GM23248 (cell line): ENCODE data around the gene UBAC2. TPM values are rescaled to one million over a fixed set of nuclear protein-coding genes. Genes with fewer than 3 reads are reported as not detected.

Experiments
- DNase-seq: peaks from one replicate; pipeline ENCODE4 v3.0.0-alpha.2; 2015
- H2AFZ ChIP-seq: fragments of 200-600 bp; sonication (generic); 2 replicates; pipeline ENCODE4 v1.6.1; 2016; ENCODE audit warnings: antibody characterized with exemption
- H3F3A ChIP-seq: fragments of 200-600 bp; sonication (generic); 2 replicates; pipeline ENCODE4 v1.6.1; 2016; ENCODE audit warnings: mild to moderate bottlenecking, antibody characterized with exemption, mixed run types; ENCODE audit not compliant: insufficient read depth
- H3K27ac ChIP-seq: fragments of 200-600 bp; sonication (generic); 2 replicates; pipeline ENCODE4 v1.5.1; 2016; ENCODE audit warnings: mild to moderate bottlenecking
- H3K27me3 ChIP-seq: fragments of 200-600 bp; sonication (generic); replicated peaks from 2 replicates; pipeline ENCODE4 v1.6.1; 2016; ENCODE audit warnings: mild to moderate bottlenecking; ENCODE audit not compliant: insufficient read depth
- H3K36me3 ChIP-seq: fragments of 200-600 bp; sonication (generic); 2 replicates; pipeline ENCODE4 v1.6.1; 2016; ENCODE audit warnings: low read depth, mild to moderate bottlenecking
- H3K4me1 ChIP-seq: fragments of 200-600 bp; sonication (generic); 2 replicates; pipeline ENCODE4 v1.6.1; 2016; ENCODE audit warnings: mild to moderate bottlenecking; ENCODE audit not compliant: insufficient read depth
- H3K4me2 ChIP-seq: fragments of 200-600 bp; sonication (generic); one replicate; pipeline ENCODE4 v1.6.1; 2016; ENCODE audit warnings: mild to moderate bottlenecking; ENCODE audit not compliant: unreplicated experiment
- H3K4me3 ChIP-seq: fragments of 200-600 bp; sonication (generic); 2 replicates; pipeline ENCODE4 v1.5.1; 2016; ENCODE audit warnings: mild to moderate bottlenecking
- H3K79me2 ChIP-seq: fragments of 200-600 bp; sonication (generic); 2 replicates; pipeline ENCODE4 v1.6.1; 2016; ENCODE audit warnings: mild to moderate bottlenecking; ENCODE audit not compliant: insufficient read depth
- H3K9ac ChIP-seq: fragments of 200-600 bp; sonication (generic); 2 replicates; pipeline ENCODE4 v1.6.1; 2016; ENCODE audit warnings: mild to moderate bottlenecking
- H3K9me2 ChIP-seq: fragments of 200-600 bp; sonication (generic); 2 replicates; pipeline ENCODE4 v1.6.1; 2016; ENCODE audit warnings: mixed run types, mild to moderate bottlenecking, moderate library complexity; ENCODE audit not compliant: insufficient read depth
- H3K9me3 ChIP-seq: fragments of 200-600 bp; sonication (generic); one replicate; pipeline ENCODE4 v1.6.1; 2017; ENCODE audit warnings: low read depth
- H4K20me1 ChIP-seq: fragments of 200-600 bp; sonication (generic); 2 replicates; pipeline ENCODE4 v1.6.0; 2016; ENCODE audit not compliant: insufficient read depth
- EZH2 ChIP-seq: fragments of 200-600 bp; sonication (generic); IDR thresholded peaks from 2 replicates; pipeline ENCODE4 v1.6.1; 2018; ENCODE audit warnings: antibody characterized with exemption, mild to moderate bottlenecking; ENCODE audit not compliant: insufficient read depth, poor library complexity, severe bottlenecking
- EZH2phosphoT487 ChIP-seq: fragments of 200-600 bp; sonication (generic); IDR thresholded peaks from 2 replicates; pipeline ENCODE4 v1.6.1; 2018; ENCODE audit warnings: antibody characterized with exemption, moderate library complexity, mild to moderate bottlenecking, low read depth; ENCODE audit not compliant: insufficient read depth
- WGBS, 2 experiments: methylation state at CpG; one replicate each; pipeline ENCODE4 v1.1.6; 2015 to 2017; ENCODE audit warnings: low lambda C conversion rate in 2 of 2, low coverage in 1 of 2; ENCODE audit errors: missing lambda C conversion rate in 2 of 2; 5-methylcytosine and 5-hydroxymethylcytosine counted together
- in situ Hi-C: fragments of 300-500 bp; cut with MboI; formaldehyde crosslinking; loops from 2 replicates; pipeline ENCODE4 v1.15.0; 2020
- polyA plus RNA-seq: library from polyadenylated mRNA; unstranded; fragments of >200 nt; fragmentation: Nextera tagmentation; extraction: Ambion mirVana; gene quantifications from 2 replicates; pipeline ENCODE4 v1.2.1, GENCODE V29; 2016
- total RNA-seq: library from RNA; depleted of rRNA; stranded (reverse); fragments of >200 nt; shearing (Covaris generic); gene quantifications from 2 replicates; pipeline ENCODE4 v1.2.3, GENCODE V29; 2014

UBAC2 gene
- total and polyA plus RNA-seq, 2 experiments from 2014 or later, result 66.1 to 95.9 TPM

GRCh38 chr13:99220199-99220935 is 19.7 kb downstream of the UBAC2 start:
- H2AFZ ChIP-seq, result no peak overlapping the region
- H3K36me3 ChIP-seq, result 0 out of 2 replicates have a peak, but pooled peaks cover 6% of the 10 kb centered on the region
- H3K4me1 ChIP-seq, result no peaks in the 10 kb centered on the region
- no peaks in the 10 kb centered on the region for H3F3A ChIP-seq
- H3K4me3 ChIP-seq, result no peak overlapping the region
- H3K9me2 ChIP-seq, result no peaks in the 10 kb centered on the region
- no peak overlapping the region for H3K4me2 ChIP-seq
- no peak overlapping the region for H3K9ac ChIP-seq
- no peaks in the 10 kb centered on the region for H3K9me3 ChIP-seq
- no peaks in the 10 kb centered on the region for H3K27me3 ChIP-seq
- WGBS, 2 experiments, result 81 to 82% methylated on average over 6 of the region's 6 CpGs
- TF ChIP-seq EZH2, result no peak
- TF ChIP-seq EZH2phosphoT487, result no peak
- in situ Hi-C loops, result no loop called here
- DNase-seq, result no peak
- no peak overlapping the region for H3K27ac ChIP-seq
- peaks cover 99% of the 10 kb centered on the region for H3K79me2 ChIP-seq
- 0 out of 2 replicates have a peak, but pooled peaks cover 22% of the 10 kb centered on the region for H4K20me1 ChIP-seq

GRCh38 chr13:99221567-99222239 is 21.0 kb downstream of the UBAC2 start:
- Histone ChIP-seq H4K20me1 (0 out of 2 replicates have a peak, but pooled peaks cover 27% of the 10 kb centered on the region), H3K36me3 (0 out of 2 replicates have a peak, but pooled peaks cover 6% of the 10 kb centered on the region), H3K27ac (no peak overlapping the region), H3F3A (no peaks in the 10 kb centered on the region), H2AFZ (no peak overlapping the region), H3K4me1 (no peaks in the 10 kb centered on the region), H3K27me3 (no peaks in the 10 kb centered on the region), H3K4me3 (no peak overlapping the region), H3K9me3 (no peaks in the 10 kb centered on the region), H3K9me2 (no peaks in the 10 kb centered on the region), H3K4me2 (no peak overlapping the region), H3K79me2 (peaks cover 99% of the 10 kb centered on the region), H3K9ac (no peak overlapping the region)
- TF ChIP-seq EZH2, result no peak
- no peak for TF ChIP-seq EZH2phosphoT487
- in situ Hi-C loops, result no loop called here
- WGBS, 2 experiments, result 98 to 99% methylated on average over 8 of the region's 8 CpGs
- no peak for DNase-seq

- TF ChIP-seq EZH2phosphoT487, result no peak
- TF ChIP-seq EZH2, result no peak
- Histone ChIP-seq H3K9ac (no peak overlapping the region), H3K9me2 (no peaks in the 10 kb centered on the region), H3K9me3 (no peaks in the 10 kb centered on the region), H2AFZ (no peak overlapping the region), H3F3A (peaks cover 11% of the 10 kb centered on the region; the same call in 1 of the 2 replicates), H3K4me3 (no peak overlapping the region), H3K79me2 (peaks cover 93% of the 10 kb centered on the region), H4K20me1 (peaks cover 33% of the 10 kb centered on the region; the same call in 1 of the 2 replicates), H3K4me1 (peaks cover 13% of the 10 kb centered on the region), H3K27me3 (no peaks in the 10 kb centered on the region), H3K27ac (no peak overlapping the region), H3K4me2 (no peak overlapping the region), H3K36me3 (0 out of 2 replicates have a peak, but pooled peaks cover 6% of the 10 kb centered on the region)
- WGBS, 2 experiments, result 33 to 44% methylated on average over 1 of the region's 1 CpG
- in situ Hi-C loops, result no loop called here
- no peak for DNase-seq
These were observed 22.9 kb downstream of the UBAC2 start for GRCh38 chr13:99223587-99223986.

- Histone ChIP-seq H4K20me1 (peaks cover 37% of the 10 kb centered on the region; the same call in 1 of the 2 replicates), H3K9ac (no peak overlapping the region), H3K27ac (no peak overlapping the region), H3K9me2 (no peaks in the 10 kb centered on the region), H3K4me1 (peaks cover 17% of the 10 kb centered on the region), H3F3A (peaks cover 16% of the 10 kb centered on the region), H3K36me3 (0 out of 2 replicates have a peak, but pooled peaks cover 6% of the 10 kb centered on the region), H3K27me3 (no peaks in the 10 kb centered on the region), H3K4me3 (no peak overlapping the region), H3K9me3 (no peaks in the 10 kb centered on the region), H2AFZ (no peak overlapping the region), H3K4me2 (no peak overlapping the region), H3K79me2 (peaks cover 89% of the 10 kb centered on the region)
- DNase-seq, result no peak
- TF ChIP-seq EZH2phosphoT487 (no peak), EZH2 (no peak)
- in situ Hi-C loops, result no loop called here
- 76 to 80% methylated on average over 2 of the region's 2 CpGs for WGBS, 2 experiments
These were observed 23.4 kb downstream of the UBAC2 start for GRCh38 chr13:99224021-99224420.
